Measurements from ENCODE around the gene CATSPER1. TPM values are rescaled to one million over a fixed set of nuclear protein-coding genes. Genes with fewer than 3 reads are reported as not detected.
A peak's percentile ranks its signal among the peaks of the same experiment; 100 is the strongest.

Gene CATSPER1
- total and polyA plus RNA-seq, 2 of the 13 experiments (the other 11 are each of a cell fraction or from before 2014, with no cell fraction given): 0.17 TPM; not detected in 1

GRCh38 chr11:66068154-66068821, 42.0 kb upstream of the CATSPER1 start (continued):
- TF ChIP-seq GABPB1 (CRISPR knock-in tag; IDR thresholded peaks at IDR 0.05) (0 out of 2 replicates have a peak, but pooled peaks have one; percentile 40), SP1 (IDR thresholded peaks at IDR 0.05) (no peak), SP1 (CRISPR knock-in tag; IDR thresholded peaks at IDR 0.05) (0 out of 2 replicates have a peak, but pooled peaks have one; percentile 14), GPN1 (CRISPR knock-in tag; IDR thresholded peaks at IDR 0.05; ENCODE audit: borderline replicate concordance) (no peak), KDM3A (CRISPR knock-in tag; IDR thresholded peaks at IDR 0.05; ENCODE audit: low read depth) (0 out of 2 replicates have a peak, but pooled peaks have one; percentile 39), ZBTB33 (CRISPR knock-in tag; IDR thresholded peaks at IDR 0.05) (peak; percentile 99), SNAPC4 (CRISPR knock-in tag; IDR thresholded peaks at IDR 0.05) (no peak), ZBTB38 (CRISPR knock-in tag; IDR thresholded peaks at IDR 0.05) (peak; percentile 87; the same call in 1 of the 2 replicates), ZNF589 (CRISPR knock-in tag; conservative IDR thresholded peaks at IDR 0.05) (no peak), ZNF382 (CRISPR knock-in tag; IDR thresholded peaks at IDR 0.05; ENCODE audit: borderline replicate concordance) (no peak), RXRB (CRISPR knock-in tag; IDR thresholded peaks at IDR 0.05; ENCODE audit: borderline replicate concordance) (peak; percentile 17; the same call in 1 of the 2 replicates), ZNF83 (CRISPR knock-in tag; IDR thresholded peaks at IDR 0.05; ENCODE audit: borderline replicate concordance) (no peak), SNAPC5 (CRISPR knock-in tag; IDR thresholded peaks at IDR 0.05; ENCODE audit: borderline replicate concordance) (no peak), RAD21 (CRISPR knock-in tag; IDR thresholded peaks at IDR 0.05) (peak; percentile 74), ETV5 (CRISPR knock-in tag; IDR thresholded peaks at IDR 0.05; ENCODE audit: borderline replicate concordance) (0 out of 2 replicates have a peak, but pooled peaks have one; percentile 29), ZGPAT (CRISPR knock-in tag; IDR thresholded peaks at IDR 0.05) (0 out of 2 replicates have a peak, but pooled peaks have one; percentile 21), RARA (CRISPR knock-in tag; IDR thresholded peaks at IDR 0.05) (0 out of 2 replicates have a peak, but pooled peaks have one; percentile 12), ZNF33A (CRISPR knock-in tag; IDR thresholded peaks at IDR 0.05; ENCODE audit: borderline replicate concordance) (no peak), MLLT10 (CRISPR knock-in tag; IDR thresholded peaks at IDR 0.05) (no peak), ZKSCAN5 (CRISPR knock-in tag; IDR thresholded peaks at IDR 0.05) (no peak), ZNF615 (CRISPR knock-in tag; IDR thresholded peaks at IDR 0.05; ENCODE audit: borderline replicate concordance) (no peak)
